GM12891 (cell line): ENCODE data around the gene MLH3.

Source experiments
- POLR2A ChIP-seq: IDR thresholded peaks from 2 replicates; pipeline ENCODE4 v1.6.1; 2011; ENCODE audit warnings: low read depth, low read length, control low read depth
- POU2F2 ChIP-seq: IDR thresholded peaks from 2 replicates; pipeline ENCODE4 v1.6.1; 2011; ENCODE audit warnings: low read depth, mild to moderate bottlenecking, control low read depth, low read length, moderate library complexity

DNA sequence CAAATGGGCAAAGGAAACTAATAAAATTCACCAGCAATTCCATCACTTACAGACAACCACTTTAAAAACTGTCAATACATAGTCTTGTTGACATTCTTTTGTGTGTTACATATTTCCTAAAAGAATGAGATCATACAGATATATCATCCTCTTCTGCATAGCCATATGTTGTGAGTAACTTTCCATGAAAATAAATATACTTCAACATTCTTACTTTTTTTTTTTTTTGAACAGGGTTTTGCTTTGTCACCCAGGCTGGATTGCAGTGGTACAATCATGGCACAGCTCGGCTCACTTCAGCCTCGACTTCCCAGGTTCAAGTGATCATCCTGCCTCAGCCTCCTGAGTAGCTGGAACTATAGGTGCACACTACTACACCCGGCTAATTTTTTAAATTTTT, 39.1 kb upstream of the MLH3 start:
- TF ChIP-seq POLR2A (no peak), POU2F2 (no peak)
